Gastrocnemius medialis (tissue), 4 donors: Measurements from ENCODE around the gene MKRN1.

Experiments
- CTCF ChIP-seq, 5 experiments: fragments of 450-650 bp in 3 of 5; fragments of 200-600 bp in 2 of 5; sonication (generic) in 2 of 5; IDR thresholded peaks in 4 of 5; conservative IDR thresholded peaks in 1 of 5; 1 replicate in 4 of 5; 2 replicates in 1 of 5; pipeline ENCODE4 v1.5.1; 2016 to 2019; ENCODE audit warnings: antibody characterized with exemption in 5 of 5, mild to moderate bottlenecking in 3 of 5, moderate library complexity in 3 of 5
- POLR2A ChIP-seq, 2 donors: fragments of 450-650 bp; IDR thresholded peaks; one replicate each; pipeline ENCODE4 v1.6.1; 2017; ENCODE audit warnings: antibody characterized with exemption in 2 of 2, mild to moderate bottlenecking in 2 of 2, moderate library complexity in 2 of 2

GRCh38 chr7:140506788-140507464 is 27.6 kb upstream of the MKRN1 start:
- TF ChIP-seq CTCF (IDR thresholded peaks at IDR 0.05 in 4 of 5, conservative IDR thresholded peaks at IDR 0.05 in 1 of 5): peak in 1 of 5 experiments; percentile 13
- no peak for TF ChIP-seq POLR2A (IDR thresholded peaks at IDR 0.05)
